Progenitor cell of endocrine pancreas (in vitro differentiated cells): ENCODE results near the gene ADAM10. TPM values are rescaled to one million over a fixed set of nuclear protein-coding genes. Genes with fewer than 3 reads are reported as not detected.

Experiments
- DNase-seq: peaks from one replicate; pipeline ENCODE4 v3.0.0; 2021; ENCODE audit warnings: low spot score; ENCODE audit not compliant: unreplicated experiment
- H3K27ac Mint-ChIP-seq: 2 replicates; pipeline ENCODE4 v1.8.0; 2021; ENCODE audit warnings: mild to moderate bottlenecking, moderate library complexity, mixed read lengths
- H3K27me3 Mint-ChIP-seq: 2 replicates; pipeline ENCODE4 v1.8.0; 2021; ENCODE audit warnings: mixed read lengths
- H3K36me3 Mint-ChIP-seq: 2 replicates; pipeline ENCODE4 v1.8.0; 2022; ENCODE audit warnings: mixed read lengths; ENCODE audit not compliant: insufficient read depth
- H3K4me1 Mint-ChIP-seq: 2 replicates; pipeline ENCODE4 v1.8.0; 2021; ENCODE audit warnings: low read depth, mixed read lengths
- H3K4me3 Mint-ChIP-seq: 2 replicates; pipeline ENCODE4 v1.8.0; 2021; ENCODE audit warnings: low read depth, mild to moderate bottlenecking, moderate library complexity, mixed read lengths
- H3K9me3 Mint-ChIP-seq: 2 replicates; pipeline ENCODE4 v1.8.0; 2021; ENCODE audit warnings: low read depth, mixed read lengths
- CTCF ChIP-seq: fragments of 200-600 bp; sonication (generic); IDR thresholded peaks from one replicate; pipeline ENCODE4 v1.5.0; 2021; ENCODE audit warnings: antibody characterized with exemption, mild to moderate bottlenecking; ENCODE audit not compliant: unreplicated experiment
- total RNA-seq: library from RNA; stranded (reverse); gene quantifications from 2 replicates; pipeline ENCODE4 v1.2.1, GENCODE V29; 2021

ADAM10 gene
- total RNA-seq, 1 donor from 2014 or later = 237 TPM

- H3K4me3 Mint-ChIP-seq = no peak overlapping the region
- no peak for TF ChIP-seq CTCF
- H3K4me1 Mint-ChIP-seq = peaks cover 7% of the 10 kb centered on the region
- no peak for DNase-seq
- H3K9me3 Mint-ChIP-seq = no peaks in the 10 kb centered on the region
- H3K36me3 Mint-ChIP-seq = peaks cover 4% of the 10 kb centered on the region
- no peak overlapping the region for H3K27ac Mint-ChIP-seq
- H3K27me3 Mint-ChIP-seq = no peaks in the 10 kb centered on the region
These were observed 67.3 kb downstream of the ADAM10 start for GRCh38 chr15:58682234-58682633.

- Mint-ChIP-seq H3K36me3 (no peaks in the 10 kb centered on the region), H3K4me1 (no peaks in the 10 kb centered on the region), H3K27ac (no peak overlapping the region), H3K4me3 (no peak overlapping the region), H3K27me3 (no peaks in the 10 kb centered on the region), H3K9me3 (no peaks in the 10 kb centered on the region)
- no peak for DNase-seq
- TF ChIP-seq CTCF = no peak
These were observed 70.8 kb downstream of the ADAM10 start for GRCh38 chr15:58678683-58679082.

- H3K9me3 Mint-ChIP-seq = no peaks in the 10 kb centered on the region
- H3K4me3 Mint-ChIP-seq = no peak overlapping the region
- no peak for DNase-seq
- no peaks in the 10 kb centered on the region for H3K4me1 Mint-ChIP-seq
- no peak for TF ChIP-seq CTCF
- H3K27me3 Mint-ChIP-seq = no peaks in the 10 kb centered on the region
- H3K36me3 Mint-ChIP-seq = peaks cover 2% of the 10 kb centered on the region
- H3K27ac Mint-ChIP-seq = no peak overlapping the region
These were observed 72.1 kb downstream of the ADAM10 start for GRCh38 chr15:58677426-58677825.

DNA sequence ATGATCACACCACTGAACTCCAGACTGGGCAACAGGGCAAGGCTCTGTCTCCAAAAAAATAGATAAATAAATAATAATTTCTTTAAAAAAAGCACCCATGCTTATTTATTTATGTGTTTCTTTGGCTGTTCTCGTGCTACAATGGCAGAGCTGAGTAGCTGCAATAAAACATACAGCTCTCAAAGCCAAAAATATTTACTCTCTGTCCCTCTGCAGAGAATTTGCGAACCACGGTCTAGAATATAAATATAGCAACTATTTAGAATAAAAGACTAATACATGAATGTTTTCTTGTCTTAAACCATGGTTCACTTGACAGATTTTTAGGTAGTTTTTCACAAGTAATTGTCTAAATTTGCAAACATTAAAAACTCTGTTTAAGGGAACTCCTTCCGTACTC, 72.7 kb downstream of the ADAM10 start:
- H3K27me3 Mint-ChIP-seq = no peaks in the 10 kb centered on the region
- TF ChIP-seq CTCF = no peak
- no peak for DNase-seq
- H3K4me1 Mint-ChIP-seq = no peaks in the 10 kb centered on the region
- no peak overlapping the region for H3K27ac Mint-ChIP-seq
- no peaks in the 10 kb centered on the region for H3K9me3 Mint-ChIP-seq
- no peak overlapping the region for H3K4me3 Mint-ChIP-seq
- peaks cover 4% of the 10 kb centered on the region for H3K36me3 Mint-ChIP-seq

- Mint-ChIP-seq H3K27me3 (no peaks in the 10 kb centered on the region), H3K27ac (no peak overlapping the region)
These were observed 78.3 kb downstream of the ADAM10 start for GRCh38 chr15:58671186-58671585.

More at GRCh38 chr15:58671186-58671585, 78.3 kb downstream of the ADAM10 start:
- no peak overlapping the region for H3K4me3 Mint-ChIP-seq
- no peak for TF ChIP-seq CTCF
- H3K9me3 Mint-ChIP-seq = no peaks in the 10 kb centered on the region
- no peak for DNase-seq
- H3K36me3 Mint-ChIP-seq = peaks cover 4% of the 10 kb centered on the region
- peaks cover 5% of the 10 kb centered on the region for H3K4me1 Mint-ChIP-seq
